Measurements from ENCODE around the gene CAMK2N1.

DNA sequence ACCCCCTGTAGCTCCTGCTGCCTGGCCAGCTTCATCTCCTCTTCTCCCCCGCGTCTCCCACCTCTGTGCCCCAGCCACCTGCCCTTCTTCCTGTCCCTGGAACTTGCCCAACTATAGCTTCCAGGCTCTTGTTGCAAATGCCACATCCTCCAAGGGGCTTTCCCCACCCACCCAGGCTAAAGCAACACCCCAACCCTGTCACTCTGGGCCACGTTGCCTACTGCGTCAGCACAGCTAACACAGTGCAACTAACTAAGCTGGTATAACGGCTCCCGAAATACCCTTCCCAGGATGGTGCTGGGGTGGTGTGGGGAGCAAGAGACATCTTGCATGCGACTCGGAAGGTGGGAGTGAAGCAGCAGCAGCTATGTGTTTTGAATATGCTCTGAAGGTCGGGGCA is 19.7 kb downstream of the CAMK2N1 start:
- TF ChIP-seq, protein P1, sequence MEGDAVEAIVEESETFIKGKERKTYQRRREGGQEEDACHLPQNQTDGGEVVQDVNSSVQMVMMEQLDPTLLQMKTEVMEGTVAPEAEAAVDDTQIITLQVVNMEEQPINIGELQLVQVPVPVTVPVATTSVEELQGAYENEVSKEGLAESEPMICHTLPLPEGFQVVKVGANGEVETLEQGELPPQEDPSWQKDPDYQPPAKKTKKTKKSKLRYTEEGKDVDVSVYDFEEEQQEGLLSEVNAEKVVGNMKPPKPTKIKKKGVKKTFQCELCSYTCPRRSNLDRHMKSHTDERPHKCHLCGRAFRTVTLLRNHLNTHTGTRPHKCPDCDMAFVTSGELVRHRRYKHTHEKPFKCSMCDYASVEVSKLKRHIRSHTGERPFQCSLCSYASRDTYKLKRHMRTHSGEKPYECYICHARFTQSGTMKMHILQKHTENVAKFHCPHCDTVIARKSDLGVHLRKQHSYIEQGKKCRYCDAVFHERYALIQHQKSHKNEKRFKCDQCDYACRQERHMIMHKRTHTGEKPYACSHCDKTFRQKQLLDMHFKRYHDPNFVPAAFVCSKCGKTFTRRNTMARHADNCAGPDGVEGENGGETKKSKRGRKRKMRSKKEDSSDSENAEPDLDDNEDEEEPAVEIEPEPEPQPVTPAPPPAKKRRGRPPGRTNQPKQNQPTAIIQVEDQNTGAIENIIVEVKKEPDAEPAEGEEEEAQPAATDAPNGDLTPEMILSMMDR (IDR thresholded peaks at IDR 0.05 in 4 of 5, conservative IDR thresholded peaks at IDR 0.05 in 1 of 5), result no peak
- no peak for TF ChIP-seq POLR2A (IDR thresholded peaks at IDR 0.05)
